ENCODE measurements around the gene CIAPIN1. TPM values are rescaled to one million over a fixed set of nuclear protein-coding genes. Genes with fewer than 3 reads are reported as not detected.

The CIAPIN1 gene
- total RNA-seq, 2 experiments from 2014 or later: 27.8 to 28.0 TPM

DNA sequence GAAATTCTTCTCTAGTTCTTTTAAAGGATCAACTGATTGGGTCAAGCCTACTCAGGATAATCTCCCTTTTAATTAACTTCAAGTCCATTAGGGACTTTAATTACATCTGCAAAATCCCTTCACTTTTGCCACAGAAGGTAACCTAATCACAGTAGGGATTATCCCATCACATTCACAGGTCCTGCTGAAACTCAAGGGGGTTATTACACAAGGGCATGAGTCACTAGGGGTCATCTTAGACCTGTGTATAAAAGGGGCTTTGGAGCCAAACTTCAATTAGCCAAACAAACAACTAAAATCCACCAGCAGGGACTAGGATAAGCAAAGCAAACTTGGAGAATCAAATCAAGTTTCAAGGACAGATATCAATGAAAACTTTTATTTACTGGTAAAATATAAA is 19.4 kb downstream of the CIAPIN1 start:
- H3K36me3 ChIP-seq (ENCODE audit: insufficient read depth, low read length): peaks cover 53% of the 10 kb centered on the region
- no peak for TF ChIP-seq CTCF (IDR thresholded peaks at IDR 0.05)
- no peak for DNase-seq
- H3K27me3 ChIP-seq (ENCODE audit: control insufficient read depth in 1 of 2, insufficient read depth in 2 of 2, low read length in 2 of 2): no peaks in the 10 kb centered on the region
- H3K4me3 ChIP-seq (ENCODE audit: low read length): no peak overlapping the region
- intact Hi-C loops (cut with DNase I, micrococcal nuclease): no loop called here
- ChIA-PET CTCF (no interaction called here), POLR2A (no interaction called here)
- H3K4me1 ChIP-seq (ENCODE audit: insufficient read depth, low read length): peaks cover 9% of the 10 kb centered on the region
- H3K27ac Mint-ChIP-seq: no peak overlapping the region
- no peak overlapping the region for H3K27ac ChIP-seq (ENCODE audit: low read depth in 1 of 2, low read length in 2 of 2)
- no peak overlapping the region for H3K4me3 Mint-ChIP-seq
- no peaks in the 10 kb centered on the region for H3K27me3 Mint-ChIP-seq
- H3K36me3 Mint-ChIP-seq (ENCODE audit: low read depth): peaks cover 57% of the 10 kb centered on the region
- H3K9me3 Mint-ChIP-seq: no peaks in the 10 kb centered on the region
- no peak for ATAC-seq (ENCODE audit: poor library complexity)
- peaks cover 10% of the 10 kb centered on the region for H3K4me1 Mint-ChIP-seq (ENCODE audit: low read depth)
- no peaks in the 10 kb centered on the region for H3K9me3 ChIP-seq (ENCODE audit: control insufficient read depth in 1 of 2, insufficient read depth in 1 of 2, low read length in 2 of 2)

DNA sequence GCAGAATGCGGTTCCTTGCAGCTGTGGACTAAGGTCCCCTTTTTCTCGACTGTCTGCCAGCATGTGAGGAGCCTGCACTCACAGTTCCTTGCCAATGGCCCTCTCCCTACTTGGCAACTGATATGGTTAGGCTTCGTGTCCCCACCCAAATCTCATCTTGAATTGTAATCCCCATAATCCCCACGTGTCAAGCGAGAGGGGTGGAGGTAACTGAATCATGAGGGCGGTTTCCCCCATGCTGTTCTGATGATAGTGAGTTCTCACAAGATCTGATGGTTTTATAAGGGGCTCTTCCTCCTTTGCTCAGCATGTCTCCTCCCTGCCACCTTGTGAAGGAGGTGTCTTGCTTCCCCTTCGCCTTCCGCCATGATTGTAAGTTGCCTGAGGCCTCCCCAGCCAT is 19.9 kb downstream of the CIAPIN1 start:
- H3K4me3 ChIP-seq (ENCODE audit: low read length): no peak overlapping the region
- Mint-ChIP-seq H3K4me1 (ENCODE audit: low read depth) (peaks cover 5% of the 10 kb centered on the region), H3K27me3 (no peaks in the 10 kb centered on the region), H3K27ac (no peak overlapping the region), H3K36me3 (ENCODE audit: low read depth) (peaks cover 52% of the 10 kb centered on the region), H3K9me3 (no peaks in the 10 kb centered on the region), H3K4me3 (no peak overlapping the region)
- H3K9me3 ChIP-seq (ENCODE audit: control insufficient read depth in 1 of 2, insufficient read depth in 1 of 2, low read length in 2 of 2): no peaks in the 10 kb centered on the region
- H3K36me3 ChIP-seq (ENCODE audit: insufficient read depth, low read length): peaks cover 48% of the 10 kb centered on the region
- TF ChIP-seq CTCF (IDR thresholded peaks at IDR 0.05): no peak
- no peak overlapping the region for H3K27ac ChIP-seq (ENCODE audit: low read depth in 1 of 2, low read length in 2 of 2)
- H3K4me1 ChIP-seq (ENCODE audit: insufficient read depth, low read length): peaks cover 3% of the 10 kb centered on the region
- intact Hi-C loops (cut with DNase I, micrococcal nuclease): no loop called here
- ChIA-PET CTCF (no interaction called here), POLR2A (no interaction called here)
- no peaks in the 10 kb centered on the region for H3K27me3 ChIP-seq (ENCODE audit: control insufficient read depth in 1 of 2, insufficient read depth in 2 of 2, low read length in 2 of 2)
- DNase-seq: no peak
- no peak for ATAC-seq (ENCODE audit: poor library complexity)

DNA sequence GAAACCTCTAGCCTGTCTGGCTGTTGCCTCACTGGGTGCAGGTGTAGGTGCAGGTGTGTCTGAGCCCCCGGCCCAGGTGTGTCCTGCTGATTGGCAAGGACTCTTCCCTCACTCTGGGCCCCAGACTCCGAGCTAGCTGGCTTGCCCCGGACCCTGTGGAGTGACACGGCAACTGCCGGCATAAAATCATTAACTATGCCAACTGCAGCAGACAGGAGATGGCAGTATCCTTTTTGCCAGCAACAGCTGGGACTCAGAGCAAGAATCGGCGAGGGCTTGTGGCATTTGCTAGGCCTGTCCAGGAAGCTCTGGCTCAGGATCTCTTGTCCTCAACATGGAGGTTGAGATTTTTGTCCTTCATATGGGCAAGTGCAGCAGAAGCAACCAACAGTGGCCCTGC is 20.8 kb downstream of the CIAPIN1 start:
- no peak for TF ChIP-seq CTCF (IDR thresholded peaks at IDR 0.05)
- ChIA-PET CTCF (no interaction called here), POLR2A (no interaction called here)
- Mint-ChIP-seq H3K27ac (no peak overlapping the region), H3K4me3 (no peak overlapping the region), H3K36me3 (ENCODE audit: low read depth) (peaks cover 44% of the 10 kb centered on the region), H3K27me3 (no peaks in the 10 kb centered on the region), H3K9me3 (no peaks in the 10 kb centered on the region), H3K4me1 (ENCODE audit: low read depth) (peaks cover 3% of the 10 kb centered on the region)
- ATAC-seq (ENCODE audit: poor library complexity) (no peak), DNase-seq (no peak)
- no peaks in the 10 kb centered on the region for H3K4me1 ChIP-seq (ENCODE audit: insufficient read depth, low read length)
- H3K27me3 ChIP-seq (ENCODE audit: control insufficient read depth in 1 of 2, insufficient read depth in 2 of 2, low read length in 2 of 2): no peaks in the 10 kb centered on the region
- no peak overlapping the region for H3K4me3 ChIP-seq (ENCODE audit: low read length)
- no peak overlapping the region for H3K27ac ChIP-seq (ENCODE audit: low read depth in 1 of 2, low read length in 2 of 2)
- no peaks in the 10 kb centered on the region for H3K9me3 ChIP-seq (ENCODE audit: control insufficient read depth in 1 of 2, insufficient read depth in 1 of 2, low read length in 2 of 2)
- H3K36me3 ChIP-seq (ENCODE audit: insufficient read depth, low read length): peaks cover 38% of the 10 kb centered on the region
- intact Hi-C loops (cut with DNase I, micrococcal nuclease): no loop called here
